Psoas muscle (tissue), 8 donors: ENCODE data around the gene CHRM5. TPM values are rescaled to one million over a fixed set of nuclear protein-coding genes. Genes with fewer than 3 reads are reported as not detected.

Experiments
- ATAC-seq, 4 donors: fragments of 200-7000 bp; cut with Tn5 transposase; one replicate each; pipeline ENCODE4 v1.9.1; 2020; ENCODE audit warnings: moderate library complexity in 3 of 4, mild to moderate bottlenecking in 2 of 4
- DNase-seq, 2 donors: peaks; one replicate each; pipeline ENCODE4 v3.0.0-alpha.2; 2020
- H3K27ac ChIP-seq: fragments of 200-600 bp; one replicate; pipeline ENCODE4 v1.8.0; 2022
- H3K27me3 ChIP-seq, 3 donors: fragments of 200-600 bp in 1 of 3; one replicate each; pipeline versions ENCODE4 v1.6.1 to v1.8.0; 2013 to 2022; ENCODE audit warnings: low read length in 2 of 3, mild to moderate bottlenecking in 2 of 3, moderate library complexity in 1 of 3; ENCODE audit not compliant: insufficient read depth in 3 of 3
- H3K36me3 ChIP-seq, 2 donors: fragments of 200-600 bp in 1 of 2; one replicate each; pipeline versions ENCODE4 v1.6.1 to v1.8.0; 2013 to 2022; ENCODE audit warnings: low read depth in 1 of 2, mild to moderate bottlenecking in 1 of 2, moderate library complexity in 1 of 2; ENCODE audit not compliant: insufficient read depth in 1 of 2
- H3K4me1 ChIP-seq: fragments of 200-600 bp; one replicate; pipeline ENCODE4 v1.8.0; 2022
- H3K4me3 ChIP-seq: fragments of 200-600 bp; one replicate; pipeline ENCODE4 v1.8.0; 2022; ENCODE audit warnings: mild to moderate bottlenecking
- H3K9me3 ChIP-seq: fragments of 200-600 bp; one replicate; pipeline ENCODE4 v1.8.0; 2022
- WGBS, 3 donors: extraction: QIAGEN DNeasy Blood & Tissue Kit; methylation state at CpG; one replicate each; pipeline versions ENCODE4 v1.1.6 to v1.1.7; 2013; 5-methylcytosine and 5-hydroxymethylcytosine counted together
- intact Hi-C, 2 donors: fragments of 100-400 bp; cut with DNase I; formaldehyde crosslinking; loops; one replicate each; pipeline versions ENCODE4 v1.11.0 to v1.14.2; 2022
- polyA plus RNA-seq, 3 donors: library from polyadenylated mRNA; stranded (reverse); fragments of 200-250 nt; gene quantifications; one replicate each; pipeline ENCODE4 v1.2.3, GENCODE V29; 2013
- total RNA-seq, 4 donors: library from RNA; stranded (reverse); fragmentation: NEBNext Ultra II Directional in 2 of 4; extraction: Animal tissue kit (Norgen Biotek cat#: 25700) in 2 of 4; gene quantifications; one replicate each; pipeline versions ENCODE4 v1.2.1 to v1.2.4, GENCODE V29; 2021 to 2023
- TF ChIP-seq, protein P1 (sequence below): fragments of 200-600 bp; IDR thresholded peaks from one replicate; pipeline ENCODE4 v1.8.0; 2022; ENCODE audit warnings: antibody characterized with exemption
- donor health status: healthy with polysubstance abuse.
- donor health status: DM: no; HTN: no; CAD: no; lungs with moderate emphysema.
- donor health status: Bipolar disorder and iron deficiency.
- donor health status: healthy.
- donor health status: DM: yes; HTN: yes; CAD: no.
- donor health status: DM: no; HTN: no; CAD: no.
- donor health status: DM: no; HTN: no; CAD: no.
- donor health status: DM: yes; HTN: yes; CAD: no.

The CHRM5 gene
- total and polyA plus RNA-seq, 7 donors = under 0.01 to 0.04 TPM; not detected in 5

DNA sequence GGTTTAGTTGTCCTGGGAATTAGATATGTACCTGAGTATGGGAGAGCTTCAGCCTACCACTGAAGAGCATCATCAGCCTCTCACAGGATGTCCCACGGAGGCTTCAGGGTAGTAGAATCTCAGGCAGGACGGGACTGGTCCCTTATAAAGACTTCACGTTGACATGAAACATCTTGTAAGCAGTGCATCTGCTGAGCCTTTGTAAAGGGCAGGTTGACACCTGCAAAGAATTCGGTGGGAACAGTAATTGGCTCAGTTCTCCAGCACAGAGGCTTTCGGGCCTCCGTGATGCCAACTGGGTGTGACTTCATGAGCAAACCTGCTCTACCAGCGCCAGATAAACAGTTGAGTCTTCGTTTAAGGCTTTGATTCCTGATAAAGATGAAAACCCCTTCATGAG, 97.6 kb downstream of the CHRM5 start:
- WGBS, 3 donors = 80 to 89% (median 85%) methylated on average over 8 of the region's 8 CpGs
- Histone ChIP-seq H3K4me3 (no peak overlapping the region), H3K27me3 (no peaks in the 10 kb centered on the region), H3K9me3 (no peaks in the 10 kb centered on the region), H3K36me3 (no peaks in the 10 kb centered on the region), H3K4me1 (no peaks in the 10 kb centered on the region), H3K27ac (no peak overlapping the region)
- TF ChIP-seq, protein P1, sequence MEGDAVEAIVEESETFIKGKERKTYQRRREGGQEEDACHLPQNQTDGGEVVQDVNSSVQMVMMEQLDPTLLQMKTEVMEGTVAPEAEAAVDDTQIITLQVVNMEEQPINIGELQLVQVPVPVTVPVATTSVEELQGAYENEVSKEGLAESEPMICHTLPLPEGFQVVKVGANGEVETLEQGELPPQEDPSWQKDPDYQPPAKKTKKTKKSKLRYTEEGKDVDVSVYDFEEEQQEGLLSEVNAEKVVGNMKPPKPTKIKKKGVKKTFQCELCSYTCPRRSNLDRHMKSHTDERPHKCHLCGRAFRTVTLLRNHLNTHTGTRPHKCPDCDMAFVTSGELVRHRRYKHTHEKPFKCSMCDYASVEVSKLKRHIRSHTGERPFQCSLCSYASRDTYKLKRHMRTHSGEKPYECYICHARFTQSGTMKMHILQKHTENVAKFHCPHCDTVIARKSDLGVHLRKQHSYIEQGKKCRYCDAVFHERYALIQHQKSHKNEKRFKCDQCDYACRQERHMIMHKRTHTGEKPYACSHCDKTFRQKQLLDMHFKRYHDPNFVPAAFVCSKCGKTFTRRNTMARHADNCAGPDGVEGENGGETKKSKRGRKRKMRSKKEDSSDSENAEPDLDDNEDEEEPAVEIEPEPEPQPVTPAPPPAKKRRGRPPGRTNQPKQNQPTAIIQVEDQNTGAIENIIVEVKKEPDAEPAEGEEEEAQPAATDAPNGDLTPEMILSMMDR = no peak
- no peak for DNase-seq
- intact Hi-C loops = no loop called here
- ATAC-seq = no peak

DNA sequence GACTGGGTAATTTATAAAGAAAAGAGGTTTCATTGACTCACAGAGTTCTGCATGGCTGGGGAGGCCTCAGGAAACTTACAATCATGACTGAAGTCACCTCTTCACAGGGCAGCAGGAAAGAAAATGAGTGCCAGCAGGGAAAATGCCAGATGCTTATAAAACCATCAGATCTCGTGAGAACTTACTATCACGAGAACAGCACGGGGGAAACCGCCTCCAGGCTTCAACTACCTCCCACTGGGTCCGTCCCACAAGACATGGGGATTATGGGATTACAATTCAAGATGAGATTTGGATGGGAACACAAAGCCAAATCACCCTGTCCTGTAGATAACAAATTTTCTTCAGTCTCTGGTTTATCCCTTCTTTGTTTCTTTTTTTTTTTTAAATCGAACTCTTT, 101.7 kb downstream of the CHRM5 start:
- TF ChIP-seq, protein P1 = no peak
- 67 to 71% (median 70%) methylated on average over 6 of the region's 6 CpGs for WGBS, 3 donors
- Histone ChIP-seq H3K4me1 (no peaks in the 10 kb centered on the region), H3K9me3 (no peaks in the 10 kb centered on the region), H3K36me3 (no peaks in the 10 kb centered on the region), H3K27ac (no peak overlapping the region), H3K27me3 (no peaks in the 10 kb centered on the region), H3K4me3 (no peak overlapping the region)
- no peak for ATAC-seq
- intact Hi-C loops = no loop called here
- no peak for DNase-seq

DNA sequence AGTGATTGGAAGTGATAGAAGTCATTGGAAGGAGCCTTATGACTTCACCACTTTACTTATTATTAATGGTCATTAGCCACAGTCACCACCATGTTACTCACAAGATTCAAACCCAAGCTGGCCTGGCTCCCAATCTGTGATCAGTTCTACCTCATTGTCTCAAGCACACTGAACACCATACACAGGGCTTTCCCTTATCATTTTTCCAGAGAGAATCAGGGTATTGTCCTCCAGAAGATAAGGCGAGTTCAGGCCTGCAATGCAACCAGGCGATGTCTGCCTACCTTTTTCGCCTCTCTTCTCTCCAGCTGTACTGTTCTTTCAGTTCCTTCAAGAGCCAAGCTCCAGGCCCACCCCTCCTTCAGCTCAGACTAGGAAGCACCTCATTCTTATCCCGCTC, 108.5 kb downstream of the CHRM5 start:
- H3K4me1 ChIP-seq = no peaks in the 10 kb centered on the region
- intact Hi-C loops = no loop called here
- 96 to 98% (median 98%) methylated on average over 4 of the region's 4 CpGs for WGBS, 3 donors
- no peaks in the 10 kb centered on the region for H3K27me3 ChIP-seq
- peaks cover 0 to 2% of the 10 kb centered on the region in 2 donors for H3K36me3 ChIP-seq
- DNase-seq (no peak), ATAC-seq (no peak)
- TF ChIP-seq, protein P1 = no peak
- H3K4me3 ChIP-seq = no peak overlapping the region
- H3K27ac ChIP-seq = no peak overlapping the region
- no peaks in the 10 kb centered on the region for H3K9me3 ChIP-seq

DNA sequence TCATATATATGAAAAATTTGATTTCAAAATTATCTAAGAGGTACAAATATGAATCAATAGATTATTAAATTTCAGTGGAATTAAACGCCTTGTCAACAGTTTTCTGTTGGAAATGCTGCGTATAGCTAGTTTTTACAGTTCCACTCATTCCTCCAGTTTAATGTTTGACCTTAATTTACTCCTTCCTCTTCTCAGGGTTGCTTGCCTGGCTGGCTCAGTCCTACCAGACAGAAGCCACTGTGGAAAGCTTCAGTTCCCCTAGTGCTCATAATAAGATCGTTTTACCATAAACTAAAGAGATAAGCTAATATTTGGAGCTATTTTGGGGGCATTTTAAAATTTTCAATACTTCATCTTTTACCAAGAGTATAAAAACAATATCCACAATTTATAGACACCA, 110.6 kb downstream of the CHRM5 start:
- intact Hi-C loops = no loop called here
- Histone ChIP-seq H3K27ac (no peak overlapping the region), H3K27me3 (no peaks in the 10 kb centered on the region), H3K36me3 (peaks cover 0 to 17% of the 10 kb centered on the region in 2 donors), H3K9me3 (no peaks in the 10 kb centered on the region), H3K4me1 (peaks cover 2% of the 10 kb centered on the region), H3K4me3 (no peak overlapping the region)
- no peak for DNase-seq
- TF ChIP-seq, protein P1 = no peak
- no peak for ATAC-seq
- 90 to 93% (median 93%) methylated on average over 3 of the region's 3 CpGs for WGBS, 3 donors

DNA sequence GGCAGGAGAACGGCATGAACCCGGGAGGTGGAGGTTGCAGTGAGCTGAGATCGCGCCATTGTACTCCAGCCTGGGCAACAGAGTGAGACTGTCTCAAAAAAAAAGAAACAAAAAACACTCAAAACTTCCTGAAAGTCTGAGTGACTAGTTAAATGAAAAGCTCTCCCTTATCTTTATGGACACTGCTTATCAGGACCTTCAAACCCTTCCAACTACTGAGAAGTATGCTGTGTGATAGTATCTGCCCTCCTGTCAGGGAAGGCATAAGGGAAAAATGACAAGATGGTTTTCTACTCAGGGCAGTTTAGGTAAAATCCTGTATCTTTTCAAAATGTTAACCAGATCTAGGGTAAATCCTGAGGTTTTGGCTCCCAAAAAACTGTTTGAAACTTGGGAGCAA, 111.6 kb downstream of the CHRM5 start:
- intact Hi-C loops = no loop called here
- no peaks in the 10 kb centered on the region for H3K9me3 ChIP-seq
- peaks cover 7% of the 10 kb centered on the region for H3K4me1 ChIP-seq
- TF ChIP-seq, protein P1 = no peak
- H3K36me3 ChIP-seq = peaks cover 0 to 25% of the 10 kb centered on the region in 2 donors
- no peak overlapping the region for H3K4me3 ChIP-seq
- DNase-seq (no peak), ATAC-seq (no peak)
- 89 to 92% (median 91%) methylated on average over 2 to 4 of the region's 4 CpGs for WGBS, 3 donors
- no peak overlapping the region for H3K27ac ChIP-seq
- no peaks in the 10 kb centered on the region for H3K27me3 ChIP-seq
